PC-9 (cell line): ENCODE data around the gene UROS. TPM values are rescaled to one million over a fixed set of nuclear protein-coding genes. Genes with fewer than 3 reads are reported as not detected.

Experiments used
- BruUV-seq: library from RNA; stranded (reverse); fragments of 400-500 nt; replicated peaks from 2 replicates; lab custom pipeline; 2021; lab: Mats Ljungman, UMichigan
- CTCF ChIA-PET: fragments of 300-600 bp; sonication (Branson Sonifier 250); formaldehyde crosslinking; loops from one replicate; lab custom pipeline; 2022; ENCODE audit warnings: antibody characterized with exemption; lab: Charles Lee
- POLR2A ChIA-PET: fragments of 300-600 bp; sonication (Branson Sonifier 250); formaldehyde crosslinking; loops from one replicate; lab custom pipeline; 2022; ENCODE audit warnings: antibody characterized with exemption; ENCODE audit not compliant: unreplicated experiment; lab: Charles Lee
- DNase-seq, 2 experiments: peaks; one replicate each; pipeline versions ENCODE4 v3.0.0 to v3.0.0-alpha.2; 2015 to 2022; ENCODE audit warnings: mixed read lengths in 1 of 2
- H2AFZ ChIP-seq: fragments of 200-600 bp; sonication (generic); 2 replicates; pipeline ENCODE4 v1.8.1; 2017; ENCODE audit warnings: antibody characterized with exemption
- H3F3A ChIP-seq: fragments of 200-600 bp; sonication (generic); 2 replicates; pipeline ENCODE4 v1.8.1; 2017; ENCODE audit warnings: antibody characterized with exemption, mild to moderate bottlenecking, low read depth; ENCODE audit not compliant: insufficient read depth
- H3K27ac ChIP-seq: fragments of 200-600 bp; sonication (generic); 2 replicates; pipeline ENCODE4 v1.6.1; 2016; ENCODE audit warnings: mixed run types
- H3K27me3 ChIP-seq: fragments of 200-600 bp; sonication (generic); 2 replicates; pipeline ENCODE4 v1.6.1; 2016; ENCODE audit warnings: low read depth, mixed run types; ENCODE audit not compliant: insufficient read depth
- H3K36me3 ChIP-seq: fragments of 200-600 bp; sonication (generic); 2 replicates; pipeline ENCODE4 v1.6.1; 2016; ENCODE audit warnings: low read depth, mixed run types
- H3K4me1 ChIP-seq: fragments of 200-600 bp; sonication (generic); replicated peaks from 2 replicates; pipeline ENCODE4 v1.6.1; 2016; ENCODE audit warnings: mixed run types; ENCODE audit not compliant: insufficient read depth
- H3K4me2 ChIP-seq: fragments of 200-600 bp; sonication (generic); 2 replicates; pipeline ENCODE4 v1.6.1; 2017; ENCODE audit warnings: mixed run types
- H3K4me3 ChIP-seq: fragments of 200-600 bp; sonication (generic); 2 replicates; pipeline ENCODE4 v1.6.1; 2016; ENCODE audit warnings: mixed run types
- H3K79me2 ChIP-seq: fragments of 200-600 bp; sonication (generic); 2 replicates; pipeline ENCODE4 v1.6.1; 2017; ENCODE audit warnings: low read depth, mixed run types
- H3K9me2 ChIP-seq: fragments of 200-600 bp; sonication (generic); 2 replicates; pipeline ENCODE4 v1.8.1; 2017; ENCODE audit warnings: mild to moderate bottlenecking; ENCODE audit not compliant: insufficient read depth
- H3K9me3 ChIP-seq: fragments of 200-600 bp; sonication (generic); 2 replicates; pipeline ENCODE4 v1.8.1; 2016; ENCODE audit warnings: low read depth; ENCODE audit not compliant: insufficient read depth
- H4K20me1 ChIP-seq: fragments of 200-600 bp; sonication (generic); 2 replicates; pipeline ENCODE4 v1.8.1; 2017; ENCODE audit not compliant: insufficient read depth
- CTCF ChIP-seq: fragments of 200-600 bp; sonication (generic); conservative IDR thresholded peaks from 2 replicates; pipeline ENCODE4 v1.6.1; 2017; ENCODE audit warnings: mixed run types, antibody characterized with exemption, mild to moderate bottlenecking, moderate library complexity
- EZH2 ChIP-seq: fragments of 200-600 bp; sonication (generic); IDR thresholded peaks from 2 replicates; pipeline ENCODE4 v1.8.0; 2017; ENCODE audit warnings: antibody characterized with exemption, low read depth
- intact Hi-C: fragments of 100-400 bp; cut with micrococcal nuclease; formaldehyde crosslinking; loops from one replicate; pipeline ENCODE4 v1.10.0; 2022; ENCODE audit not compliant: unreplicated experiment
- total RNA-seq: library from RNA; stranded (reverse); gene quantifications from 2 replicates; pipeline ENCODE4 v1.2.3, GENCODE V29; 2021

UROS gene
- total RNA-seq, 1 experiment from 2014 or later = 35.1 TPM

DNA sequence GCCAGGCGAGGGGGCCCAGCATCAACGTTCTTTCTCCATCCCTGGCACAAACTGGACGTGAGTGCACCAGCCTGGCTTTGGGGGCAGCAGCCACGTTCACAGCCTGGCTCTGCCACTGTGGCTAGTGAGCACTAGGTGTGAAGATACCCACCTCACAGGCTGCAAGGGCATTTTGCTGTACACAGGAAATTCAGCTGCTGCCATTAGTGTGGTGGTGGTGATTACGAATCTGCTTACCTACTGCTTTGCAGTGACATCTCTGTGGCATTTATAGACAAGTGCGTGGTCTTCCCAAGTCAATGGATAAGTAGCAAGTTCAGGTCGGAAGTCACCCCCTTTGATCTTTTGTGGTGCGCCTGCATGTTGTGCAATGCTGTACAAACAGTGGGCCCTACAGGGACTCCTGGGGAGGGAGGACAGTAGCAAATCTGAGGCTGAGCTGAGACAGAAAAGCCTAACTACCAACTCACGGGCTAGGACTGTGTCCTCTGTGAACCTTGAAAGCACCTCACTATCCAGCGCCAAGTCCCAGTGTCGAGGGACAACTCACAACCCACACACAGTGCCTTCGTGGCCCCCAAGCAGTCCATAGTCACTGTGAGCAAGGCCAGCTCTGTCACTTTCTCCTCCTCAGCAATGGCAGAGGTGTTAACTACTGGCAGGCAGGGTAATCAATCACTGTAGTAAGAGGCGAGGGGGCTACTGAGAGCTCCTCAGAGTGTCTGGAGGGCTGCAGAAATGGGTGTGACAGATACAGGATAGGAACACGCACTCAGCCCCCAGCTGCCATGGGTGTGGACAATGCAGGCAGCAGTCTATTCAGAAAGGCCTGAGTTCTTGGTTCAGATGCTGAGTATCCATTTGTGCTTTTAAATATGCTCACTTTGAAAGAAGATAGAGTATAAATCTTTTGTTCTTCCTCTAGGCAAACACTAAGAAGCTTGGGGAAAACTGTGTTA, 30.4 kb downstream of the UROS start:
- H4K20me1 ChIP-seq = no peaks in the 10 kb centered on the region
- no peaks in the 10 kb centered on the region for H3F3A ChIP-seq
- no peak overlapping the region for H3K4me2 ChIP-seq
- no peak for DNase-seq
- POLR2A ChIA-PET = no interaction called here
- H3K27me3 ChIP-seq = no peaks in the 10 kb centered on the region
- no TSS peak for BruUV-seq
- intact Hi-C loops = no loop called here
- H3K79me2 ChIP-seq = no peaks in the 10 kb centered on the region
- no peak overlapping the region for H3K27ac ChIP-seq
- H3K4me1 ChIP-seq = no peaks in the 10 kb centered on the region
- CTCF ChIA-PET = no interaction called here
- H3K4me3 ChIP-seq = no peak overlapping the region
- no peak for TF ChIP-seq EZH2
- TF ChIP-seq CTCF = no peak
- no peaks in the 10 kb centered on the region for H3K9me3 ChIP-seq
- no peak overlapping the region for H2AFZ ChIP-seq
- H3K9me2 ChIP-seq = no peaks in the 10 kb centered on the region
- H3K36me3 ChIP-seq = 0 out of 2 replicates have a peak, but pooled peaks cover 3% of the 10 kb centered on the region

DNA sequence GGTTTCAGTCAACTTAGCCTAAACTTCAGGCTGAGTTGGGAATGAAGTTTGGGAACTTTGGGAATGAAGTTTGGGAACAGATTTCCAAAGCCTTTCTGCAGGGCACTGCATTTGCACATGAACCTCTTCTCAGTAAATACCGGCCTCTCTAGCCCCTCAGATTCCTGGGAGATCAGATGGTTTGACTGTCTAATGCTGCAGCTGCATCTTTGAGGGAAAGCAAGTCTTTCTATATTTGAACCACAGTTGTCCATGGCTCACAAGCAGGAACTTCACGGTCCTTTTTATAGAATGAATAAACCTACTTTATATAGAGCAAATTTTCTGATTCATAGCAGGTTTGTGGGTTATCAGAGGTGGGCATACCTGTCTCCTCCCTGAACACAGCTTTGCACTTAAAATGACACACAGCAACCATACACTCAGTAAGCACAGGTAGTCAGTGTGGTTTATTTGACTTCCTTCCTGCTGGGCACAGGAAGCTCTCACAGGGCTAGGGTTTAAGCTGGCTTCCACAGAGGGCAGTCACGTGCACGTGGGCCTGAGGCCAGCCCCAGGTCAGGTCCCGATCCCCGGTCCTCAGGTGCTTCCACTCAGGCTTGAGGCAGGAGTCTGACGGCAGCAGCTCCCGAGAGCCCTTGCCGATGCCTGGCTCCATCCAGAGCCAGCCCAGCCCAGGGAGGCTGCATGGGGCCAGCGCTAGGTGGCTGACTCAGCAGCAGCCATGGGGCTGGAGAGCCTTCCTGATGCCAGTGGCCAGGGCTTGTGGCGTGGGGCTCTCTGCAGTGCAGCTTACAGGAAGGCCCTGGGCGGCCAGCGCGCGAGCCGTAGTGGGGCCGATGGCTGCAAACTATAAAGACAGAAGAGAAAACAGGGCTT, 34.7 kb downstream of the UROS start:
- Histone ChIP-seq H3K36me3 (no peaks in the 10 kb centered on the region), H3K4me2 (no peak overlapping the region), H3K79me2 (no peaks in the 10 kb centered on the region), H3K4me1 (no peaks in the 10 kb centered on the region), H4K20me1 (no peaks in the 10 kb centered on the region), H3F3A (no peaks in the 10 kb centered on the region), H3K27me3 (no peaks in the 10 kb centered on the region), H3K4me3 (no peak overlapping the region), H3K9me3 (no peaks in the 10 kb centered on the region), H2AFZ (no peak overlapping the region), H3K27ac (no peak overlapping the region), H3K9me2 (no peaks in the 10 kb centered on the region)
- BruUV-seq = no TSS peak
- no peak for DNase-seq
- POLR2A ChIA-PET = no interaction called here
- TF ChIP-seq CTCF = no peak
- intact Hi-C loops = no loop called here
- CTCF ChIA-PET = no interaction called here

GRCh38 chr10:125785791-125786190, 37.3 kb downstream of the UROS start:
- intact Hi-C loops = no loop called here
- no peak overlapping the region for H2AFZ ChIP-seq
- DNase-seq = no peak
- H3F3A ChIP-seq = no peaks in the 10 kb centered on the region
- no peaks in the 10 kb centered on the region for H4K20me1 ChIP-seq
- H3K4me3 ChIP-seq = no peak overlapping the region
- no peaks in the 10 kb centered on the region for H3K27me3 ChIP-seq
- BruUV-seq = no TSS peak
- H3K9me2 ChIP-seq = no peaks in the 10 kb centered on the region
- no peaks in the 10 kb centered on the region for H3K9me3 ChIP-seq
- ChIA-PET CTCF (no interaction called here), POLR2A (no interaction called here)
- H3K4me2 ChIP-seq = no peak overlapping the region
- no peaks in the 10 kb centered on the region for H3K36me3 ChIP-seq
- TF ChIP-seq CTCF = no peak
- no peak for TF ChIP-seq EZH2
- no peaks in the 10 kb centered on the region for H3K79me2 ChIP-seq
- H3K27ac ChIP-seq = no peak overlapping the region
- no peaks in the 10 kb centered on the region for H3K4me1 ChIP-seq
